Chondrocyte (in vitro differentiated cells): ENCODE results near the gene MACROD2. TPM values are rescaled to one million over a fixed set of nuclear protein-coding genes. Genes with fewer than 3 reads are reported as not detected.

Experiments used
- DNase-seq: peaks from one replicate; pipeline ENCODE4 v3.0.0; 2021; ENCODE audit warnings: mixed read lengths, low spot score
- H3K27ac Mint-ChIP-seq: one replicate; pipeline ENCODE4 v1.8.0; 2021; ENCODE audit warnings: mild to moderate bottlenecking, moderate library complexity, mixed read lengths; ENCODE audit not compliant: unreplicated experiment
- H3K27me3 Mint-ChIP-seq: 2 replicates; pipeline ENCODE4 v1.8.0; 2021; ENCODE audit warnings: low read depth, mixed read lengths
- H3K36me3 Mint-ChIP-seq: 2 replicates; pipeline ENCODE4 v1.8.0; 2021; ENCODE audit warnings: low read depth, mixed read lengths
- H3K4me1 Mint-ChIP-seq: 2 replicates; pipeline ENCODE4 v1.8.0; 2021; ENCODE audit warnings: low read depth, mild to moderate bottlenecking, mixed read lengths
- H3K4me3 Mint-ChIP-seq: one replicate; pipeline ENCODE4 v1.8.0; 2021; ENCODE audit warnings: mild to moderate bottlenecking, moderate library complexity, mixed read lengths; ENCODE audit not compliant: unreplicated experiment
- H3K9me3 Mint-ChIP-seq: 2 replicates; pipeline ENCODE4 v1.8.0; 2021; ENCODE audit warnings: low read depth, mixed read lengths
- total RNA-seq: library from RNA; stranded (reverse); gene quantifications from 3 replicates; pipeline ENCODE4 v1.2.1, GENCODE V29; 2021
- TF ChIP-seq, protein P1 (sequence below): fragments of 200-600 bp; sonication (generic); IDR thresholded peaks from 2 replicates; pipeline ENCODE4 v1.5.0; 2021; ENCODE audit warnings: antibody characterized with exemption, mild to moderate bottlenecking, moderate library complexity

MACROD2 gene
- total RNA-seq, 1 donor from 2014 or later, result 3.2 TPM

GRCh38 chr20:14824996-14825395 lies 829.7 kb downstream of the MACROD2 start:
- H3K4me3 Mint-ChIP-seq, result no peak overlapping the region
- no peak for DNase-seq
- H3K4me1 Mint-ChIP-seq, result peaks cover 12% of the 10 kb centered on the region
- H3K36me3 Mint-ChIP-seq, result no peaks in the 10 kb centered on the region
- no peaks in the 10 kb centered on the region for H3K27me3 Mint-ChIP-seq
- H3K9me3 Mint-ChIP-seq, result no peaks in the 10 kb centered on the region
- no peak overlapping the region for H3K27ac Mint-ChIP-seq
- TF ChIP-seq, protein P1, sequence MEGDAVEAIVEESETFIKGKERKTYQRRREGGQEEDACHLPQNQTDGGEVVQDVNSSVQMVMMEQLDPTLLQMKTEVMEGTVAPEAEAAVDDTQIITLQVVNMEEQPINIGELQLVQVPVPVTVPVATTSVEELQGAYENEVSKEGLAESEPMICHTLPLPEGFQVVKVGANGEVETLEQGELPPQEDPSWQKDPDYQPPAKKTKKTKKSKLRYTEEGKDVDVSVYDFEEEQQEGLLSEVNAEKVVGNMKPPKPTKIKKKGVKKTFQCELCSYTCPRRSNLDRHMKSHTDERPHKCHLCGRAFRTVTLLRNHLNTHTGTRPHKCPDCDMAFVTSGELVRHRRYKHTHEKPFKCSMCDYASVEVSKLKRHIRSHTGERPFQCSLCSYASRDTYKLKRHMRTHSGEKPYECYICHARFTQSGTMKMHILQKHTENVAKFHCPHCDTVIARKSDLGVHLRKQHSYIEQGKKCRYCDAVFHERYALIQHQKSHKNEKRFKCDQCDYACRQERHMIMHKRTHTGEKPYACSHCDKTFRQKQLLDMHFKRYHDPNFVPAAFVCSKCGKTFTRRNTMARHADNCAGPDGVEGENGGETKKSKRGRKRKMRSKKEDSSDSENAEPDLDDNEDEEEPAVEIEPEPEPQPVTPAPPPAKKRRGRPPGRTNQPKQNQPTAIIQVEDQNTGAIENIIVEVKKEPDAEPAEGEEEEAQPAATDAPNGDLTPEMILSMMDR, result no peak

DNA sequence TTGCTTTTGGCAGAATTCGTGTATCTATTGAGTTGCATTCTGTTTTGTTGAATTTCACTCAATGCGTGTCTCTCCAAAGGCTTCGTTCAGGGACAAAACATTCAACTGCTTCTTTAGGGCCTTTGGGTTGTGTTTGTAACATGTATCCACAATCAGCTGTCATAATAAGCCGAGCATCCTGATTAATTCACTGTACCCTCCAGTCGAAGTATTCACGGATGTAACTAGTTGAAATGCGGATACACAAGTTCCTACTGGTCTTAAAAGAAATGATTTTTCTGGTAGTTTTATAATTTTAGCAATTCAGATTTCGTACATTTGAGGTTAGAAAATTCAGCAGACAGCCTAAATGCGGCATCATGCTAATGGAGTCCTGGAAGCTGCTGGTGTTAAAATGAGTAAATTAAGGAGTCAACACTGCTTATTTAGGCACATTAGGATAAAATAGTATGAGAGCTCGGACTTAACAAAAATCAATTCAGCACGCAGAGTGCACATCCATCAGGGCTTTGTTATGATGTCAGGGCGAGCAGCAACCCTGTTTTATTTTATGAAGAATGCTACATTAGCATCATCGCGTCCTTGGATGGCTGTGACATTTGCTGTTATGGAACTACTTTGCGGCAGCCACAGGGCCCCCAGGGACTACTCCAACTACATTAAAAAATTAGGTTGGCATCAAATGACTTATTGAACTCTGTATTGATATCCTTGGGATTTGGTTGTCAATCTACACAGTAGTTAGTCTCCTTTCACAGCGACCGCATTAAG lies 831.4 kb downstream of the MACROD2 start:
- no peak overlapping the region for H3K27ac Mint-ChIP-seq

DNA sequence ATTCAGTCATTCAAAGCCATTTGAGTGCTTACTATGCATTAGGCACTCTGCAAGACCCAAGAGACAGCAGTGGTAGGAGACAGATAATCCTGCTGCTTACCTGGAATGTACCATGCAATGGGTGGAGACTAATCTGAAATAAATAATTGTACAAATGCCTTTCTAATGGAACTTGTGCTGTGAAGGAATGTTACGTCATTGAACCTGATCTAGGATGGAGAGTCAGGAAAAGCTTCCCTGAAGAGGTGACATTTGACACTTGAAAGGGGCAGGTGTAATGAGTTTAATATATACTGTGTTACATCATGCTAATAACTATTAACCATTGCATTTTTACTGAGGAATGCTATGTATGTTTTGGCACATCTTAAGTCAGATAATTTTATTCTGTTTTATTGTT lies 833.1 kb downstream of the MACROD2 start:
- H3K9me3 Mint-ChIP-seq, result no peaks in the 10 kb centered on the region
- no peaks in the 10 kb centered on the region for H3K36me3 Mint-ChIP-seq
- no peak overlapping the region for H3K4me3 Mint-ChIP-seq
- TF ChIP-seq, protein P1, result no peak
- no peak overlapping the region for H3K27ac Mint-ChIP-seq
- H3K4me1 Mint-ChIP-seq, result no peaks in the 10 kb centered on the region
- H3K27me3 Mint-ChIP-seq, result no peaks in the 10 kb centered on the region
- DNase-seq, result no peak

More for the DNA sequence above, 831.4 kb downstream of the MACROD2 start:
- no peaks in the 10 kb centered on the region for H3K36me3 Mint-ChIP-seq
- TF ChIP-seq, protein P1, result no peak
- no peaks in the 10 kb centered on the region for H3K27me3 Mint-ChIP-seq
- H3K4me3 Mint-ChIP-seq, result no peak overlapping the region
- no peaks in the 10 kb centered on the region for H3K9me3 Mint-ChIP-seq
- DNase-seq, result no peak
- H3K4me1 Mint-ChIP-seq, result no peaks in the 10 kb centered on the region

DNA sequence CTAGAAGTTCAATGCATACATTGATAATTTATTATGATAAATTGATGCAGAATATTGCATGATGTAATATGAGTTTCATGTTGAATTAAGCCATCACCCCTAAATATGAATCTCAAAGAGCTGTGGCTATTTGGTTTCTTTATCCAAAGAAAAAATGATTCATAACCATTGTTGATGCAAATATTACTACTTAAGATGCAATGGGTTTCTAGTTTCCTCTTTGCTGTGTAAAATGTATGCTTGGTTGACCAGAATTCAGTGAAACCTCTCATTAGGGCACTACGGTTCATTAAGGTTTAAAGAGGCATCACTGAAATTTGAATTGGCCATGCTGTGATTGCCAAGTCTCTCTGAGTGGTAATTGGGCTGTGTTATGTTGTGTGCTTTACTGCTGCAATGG lies 834.6 kb downstream of the MACROD2 start:
- H3K4me3 Mint-ChIP-seq, result no peak overlapping the region
- H3K27ac Mint-ChIP-seq, result no peak overlapping the region
- TF ChIP-seq, protein P1, result no peak
- no peaks in the 10 kb centered on the region for H3K36me3 Mint-ChIP-seq
- no peaks in the 10 kb centered on the region for H3K4me1 Mint-ChIP-seq
- no peaks in the 10 kb centered on the region for H3K9me3 Mint-ChIP-seq
- H3K27me3 Mint-ChIP-seq, result no peaks in the 10 kb centered on the region
- no peak for DNase-seq

- Mint-ChIP-seq H3K4me3 (no peak overlapping the region), H3K27ac (no peak overlapping the region), H3K36me3 (no peaks in the 10 kb centered on the region), H3K27me3 (no peaks in the 10 kb centered on the region), H3K4me1 (no peaks in the 10 kb centered on the region), H3K9me3 (no peaks in the 10 kb centered on the region)
- TF ChIP-seq, protein P1, result no peak
- no peak for DNase-seq
Observed at GRCh38 chr20:14830466-14830865, 835.1 kb downstream of the MACROD2 start.
